Astrocyte (in vitro differentiated cells and primary cell): ENCODE results near the gene AUNIP. TPM values are rescaled to one million over a fixed set of nuclear protein-coding genes. Genes with fewer than 3 reads are reported as not detected.

Experiments used
- DNase-seq: peaks from one replicate; pipeline ENCODE4 v3.0.0-alpha.2; 2010; ENCODE audit warnings: low read depth
- FAIRE-seq: peaks from 2 replicates; lab custom pipeline; 2011; peaks lifted over from hg19 to GRCh38; lab: Jason Lieb, UNC
- H2AFZ ChIP-seq: 2 replicates; pipeline ENCODE4 v1.6.0; 2012; ENCODE audit warnings: low read depth, low read length, inconsistent platforms
- H3K27ac ChIP-seq: 2 replicates; pipeline ENCODE4 v1.5.1; 2011; ENCODE audit warnings: low read depth, low read length, inconsistent platforms
- H3K27me3 ChIP-seq: 2 replicates; pipeline ENCODE4 v1.6.0; 2011; ENCODE audit warnings: low read length, inconsistent platforms; ENCODE audit not compliant: insufficient read depth
- H3K36me3 ChIP-seq: 2 replicates; pipeline ENCODE4 v1.5.1; 2011; ENCODE audit warnings: low read length, inconsistent platforms; ENCODE audit not compliant: insufficient read depth
- H3K4me1 ChIP-seq: 2 replicates; pipeline ENCODE4 v1.5.1; 2011; ENCODE audit warnings: low read length, inconsistent platforms; ENCODE audit not compliant: insufficient read depth
- H3K4me2 ChIP-seq: 2 replicates; pipeline ENCODE4 v1.6.0; 2012; ENCODE audit warnings: low read length, inconsistent platforms
- H3K4me3 ChIP-seq: 2 replicates; pipeline ENCODE4 v1.5.1; 2011; ENCODE audit warnings: low read depth, mild to moderate bottlenecking, low read length, inconsistent platforms; ENCODE audit not compliant: insufficient read depth
- H3K79me2 ChIP-seq: 2 replicates; pipeline ENCODE4 v1.6.0; 2012; ENCODE audit warnings: mild to moderate bottlenecking, low read length, inconsistent platforms; ENCODE audit not compliant: insufficient read depth
- H3K9ac ChIP-seq: 2 replicates; pipeline ENCODE4 v1.6.0; 2012; ENCODE audit warnings: mild to moderate bottlenecking, low read length, inconsistent platforms
- H3K9me3 ChIP-seq: 2 replicates; pipeline ENCODE4 v1.5.1; 2012; ENCODE audit warnings: low read depth, mild to moderate bottlenecking, low read length, inconsistent platforms; ENCODE audit not compliant: insufficient read depth
- H4K20me1 ChIP-seq: 2 replicates; pipeline ENCODE4 v1.6.0; 2012; ENCODE audit warnings: low read length, inconsistent platforms; ENCODE audit not compliant: insufficient read depth
- H3K27ac Mint-ChIP-seq: one replicate; pipeline ENCODE4 v1.8.0; 2021; ENCODE audit warnings: mild to moderate bottlenecking, mixed read lengths; ENCODE audit not compliant: unreplicated experiment
- H3K27me3 Mint-ChIP-seq: one replicate; pipeline ENCODE4 v1.8.0; 2021; ENCODE audit warnings: low read depth, mixed read lengths; ENCODE audit not compliant: unreplicated experiment
- H3K36me3 Mint-ChIP-seq: one replicate; pipeline ENCODE4 v1.8.0; 2021; ENCODE audit warnings: low read depth, mixed read lengths; ENCODE audit not compliant: unreplicated experiment
- H3K4me1 Mint-ChIP-seq: one replicate; pipeline ENCODE4 v1.8.0; 2021; ENCODE audit warnings: low read depth, mixed read lengths; ENCODE audit not compliant: unreplicated experiment
- H3K4me3 Mint-ChIP-seq: one replicate; pipeline ENCODE4 v1.8.0; 2021; ENCODE audit warnings: mild to moderate bottlenecking, moderate library complexity, mixed read lengths; ENCODE audit not compliant: unreplicated experiment
- H3K9me3 Mint-ChIP-seq: one replicate; pipeline ENCODE4 v1.8.0; 2021; ENCODE audit warnings: mild to moderate bottlenecking, mixed read lengths; ENCODE audit not compliant: unreplicated experiment
- CTCF ChIP-seq: IDR thresholded peaks from 2 replicates; pipeline ENCODE4 v1.5.1; 2011; ENCODE audit warnings: low read depth, mild to moderate bottlenecking, inconsistent platforms, low read length, moderate library complexity; ENCODE audit not compliant: insufficient read depth
- EZH2 ChIP-seq: IDR thresholded peaks from 2 replicates; pipeline ENCODE4 v1.6.1; 2012; ENCODE audit warnings: mild to moderate bottlenecking, low read length, inconsistent platforms; ENCODE audit not compliant: insufficient read depth
- total RNA-seq: library from RNA; stranded (reverse); gene quantifications from 2 replicates; pipeline ENCODE4 v1.2.1, GENCODE V29; 2021

Gene AUNIP
- total RNA-seq, 1 donor from 2014 or later: 2.1 TPM

DNA sequence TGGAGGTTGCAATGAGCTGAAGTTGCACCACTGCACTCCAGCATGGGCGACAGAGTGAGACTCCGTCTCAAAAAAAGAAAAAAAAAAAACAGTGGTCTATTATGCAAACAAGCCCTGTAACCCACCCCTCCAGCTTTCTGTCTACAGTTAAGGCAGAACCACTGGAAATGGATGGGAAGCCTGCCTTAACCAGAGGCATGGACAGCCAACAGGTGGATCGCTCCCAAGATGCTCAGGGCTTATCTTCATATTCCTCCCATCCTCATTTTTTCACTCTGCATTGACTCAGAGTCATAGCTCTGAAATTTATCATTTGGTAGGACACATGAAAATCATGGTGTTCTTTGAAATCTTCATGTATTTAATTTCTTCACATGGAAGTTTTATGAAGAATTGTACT lies 30.8 kb downstream of the AUNIP start:
- Mint-ChIP-seq H3K4me1 (no peaks in the 10 kb centered on the region), H3K36me3 (peaks cover 23% of the 10 kb centered on the region)
- TF ChIP-seq CTCF (no peak), EZH2 (no peak)

GRCh38 chr1:25826571-25826970 lies 32.7 kb downstream of the AUNIP start:
- H3K79me2 ChIP-seq: peaks cover 34% of the 10 kb centered on the region
- H3K9me3 Mint-ChIP-seq: no peaks in the 10 kb centered on the region
- peaks cover 21% of the 10 kb centered on the region for H3K36me3 Mint-ChIP-seq
- H2AFZ ChIP-seq: no peak overlapping the region
- H3K4me3 Mint-ChIP-seq: no peak overlapping the region
- no peaks in the 10 kb centered on the region for H3K9me3 ChIP-seq
- no peaks in the 10 kb centered on the region for H3K27me3 ChIP-seq
- H3K4me2 ChIP-seq: no peak overlapping the region
- peaks cover 4% of the 10 kb centered on the region for H3K4me1 ChIP-seq
- no peak overlapping the region for H3K27ac ChIP-seq
- no peak overlapping the region for H3K27ac Mint-ChIP-seq
- no peaks in the 10 kb centered on the region for H3K27me3 Mint-ChIP-seq
- no peak overlapping the region for H3K9ac ChIP-seq
- H3K36me3 ChIP-seq: peaks cover 38% of the 10 kb centered on the region
- FAIRE-seq: no peak
- peaks cover 34% of the 10 kb centered on the region for H4K20me1 ChIP-seq
- TF ChIP-seq CTCF (no peak), EZH2 (no peak)
- H3K4me3 ChIP-seq: no peak overlapping the region
- no peak for DNase-seq
- peaks cover 4% of the 10 kb centered on the region for H3K4me1 Mint-ChIP-seq

More for the DNA sequence above, 30.8 kb downstream of the AUNIP start:
- Histone ChIP-seq H3K79me2 (peaks cover 16% of the 10 kb centered on the region), H3K4me2 (no peak overlapping the region), H3K4me1 (no peaks in the 10 kb centered on the region), H3K9me3 (no peaks in the 10 kb centered on the region), H2AFZ (no peak overlapping the region), H3K36me3 (peaks cover 49% of the 10 kb centered on the region), H4K20me1 (peaks cover 19% of the 10 kb centered on the region), H3K27ac (no peak overlapping the region), H3K4me3 (no peak overlapping the region), H3K9ac (no peak overlapping the region), H3K27me3 (no peaks in the 10 kb centered on the region)
- Mint-ChIP-seq H3K9me3 (no peaks in the 10 kb centered on the region), H3K27me3 (no peaks in the 10 kb centered on the region), H3K27ac (no peak overlapping the region), H3K4me3 (no peak overlapping the region)
- DNase-seq: no peak
- FAIRE-seq: no peak

DNA sequence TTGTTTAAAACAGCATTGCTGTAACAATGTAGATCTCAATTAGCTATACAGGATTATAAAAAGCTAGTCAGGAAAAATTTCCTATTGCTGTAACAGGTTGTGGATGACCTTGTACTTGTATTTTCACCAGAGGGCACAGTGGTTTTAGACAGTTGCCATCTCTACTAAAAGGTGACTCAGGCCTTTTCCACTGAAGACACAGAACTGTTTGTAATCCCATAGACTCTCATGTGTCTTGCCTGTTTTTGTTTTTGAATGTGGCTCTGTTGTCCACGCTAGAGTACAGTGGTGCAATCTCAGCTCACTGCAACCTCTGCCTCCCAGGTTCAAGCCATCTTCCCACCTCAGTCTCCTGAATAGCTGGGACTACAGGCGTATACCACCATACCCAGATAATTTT lies 33.7 kb downstream of the AUNIP start:
- Histone ChIP-seq H3K27ac (no peak overlapping the region), H3K79me2 (peaks cover 43% of the 10 kb centered on the region), H4K20me1 (peaks cover 44% of the 10 kb centered on the region), H2AFZ (no peak overlapping the region), H3K4me3 (no peak overlapping the region), H3K27me3 (no peaks in the 10 kb centered on the region), H3K4me1 (peaks cover 14% of the 10 kb centered on the region), H3K9ac (no peak overlapping the region), H3K9me3 (no peaks in the 10 kb centered on the region), H3K36me3 (peaks cover 28% of the 10 kb centered on the region), H3K4me2 (no peak overlapping the region)
- H3K27ac Mint-ChIP-seq: no peak overlapping the region
- H3K4me3 Mint-ChIP-seq: no peak overlapping the region
- H3K9me3 Mint-ChIP-seq: no peaks in the 10 kb centered on the region
- no peak for TF ChIP-seq CTCF
- TF ChIP-seq EZH2: no peak
- peaks cover 18% of the 10 kb centered on the region for H3K36me3 Mint-ChIP-seq
- FAIRE-seq (no peak), DNase-seq (no peak)
- peaks cover 10% of the 10 kb centered on the region for H3K4me1 Mint-ChIP-seq
- no peaks in the 10 kb centered on the region for H3K27me3 Mint-ChIP-seq
